DOHH2 (cell line): ENCODE measurements around the gene LRIG2.

ENCODE experiments used
- EZH2phosphoT487 ChIP-seq: fragments of 200-600 bp; sonication (generic); IDR thresholded peaks from 2 replicates; pipeline ENCODE4 v1.6.1; 2017; ENCODE audit warnings: borderline replicate concordance, mild to moderate bottlenecking, antibody characterized with exemption, low read length, moderate library complexity, mixed read lengths
- TF ChIP-seq, protein P1 (sequence below): fragments of 200-600 bp; sonication (generic); IDR thresholded peaks from one replicate; pipeline ENCODE4 v1.5.1; 2014; ENCODE audit warnings: antibody characterized with exemption, mild to moderate bottlenecking, low read depth, low read length; ENCODE audit not compliant: poor library complexity, severe bottlenecking

GRCh38 chr1:113090051-113090450 is 17.1 kb downstream of the LRIG2 start:
- TF ChIP-seq, protein P1, sequence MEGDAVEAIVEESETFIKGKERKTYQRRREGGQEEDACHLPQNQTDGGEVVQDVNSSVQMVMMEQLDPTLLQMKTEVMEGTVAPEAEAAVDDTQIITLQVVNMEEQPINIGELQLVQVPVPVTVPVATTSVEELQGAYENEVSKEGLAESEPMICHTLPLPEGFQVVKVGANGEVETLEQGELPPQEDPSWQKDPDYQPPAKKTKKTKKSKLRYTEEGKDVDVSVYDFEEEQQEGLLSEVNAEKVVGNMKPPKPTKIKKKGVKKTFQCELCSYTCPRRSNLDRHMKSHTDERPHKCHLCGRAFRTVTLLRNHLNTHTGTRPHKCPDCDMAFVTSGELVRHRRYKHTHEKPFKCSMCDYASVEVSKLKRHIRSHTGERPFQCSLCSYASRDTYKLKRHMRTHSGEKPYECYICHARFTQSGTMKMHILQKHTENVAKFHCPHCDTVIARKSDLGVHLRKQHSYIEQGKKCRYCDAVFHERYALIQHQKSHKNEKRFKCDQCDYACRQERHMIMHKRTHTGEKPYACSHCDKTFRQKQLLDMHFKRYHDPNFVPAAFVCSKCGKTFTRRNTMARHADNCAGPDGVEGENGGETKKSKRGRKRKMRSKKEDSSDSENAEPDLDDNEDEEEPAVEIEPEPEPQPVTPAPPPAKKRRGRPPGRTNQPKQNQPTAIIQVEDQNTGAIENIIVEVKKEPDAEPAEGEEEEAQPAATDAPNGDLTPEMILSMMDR = no peak
- no peak for TF ChIP-seq EZH2phosphoT487
